ENCODE data around the gene TNP2.

The TNP2 gene

GRCh38 chr16:11272484-11272883, 3.4 kb upstream of the TNP2 start:
- no peak for TF ChIP-seq EZH2phosphoT487 (IDR thresholded peaks at IDR 0.05; ENCODE audit: borderline replicate concordance, low read length)
- TF ChIP-seq, protein P1, sequence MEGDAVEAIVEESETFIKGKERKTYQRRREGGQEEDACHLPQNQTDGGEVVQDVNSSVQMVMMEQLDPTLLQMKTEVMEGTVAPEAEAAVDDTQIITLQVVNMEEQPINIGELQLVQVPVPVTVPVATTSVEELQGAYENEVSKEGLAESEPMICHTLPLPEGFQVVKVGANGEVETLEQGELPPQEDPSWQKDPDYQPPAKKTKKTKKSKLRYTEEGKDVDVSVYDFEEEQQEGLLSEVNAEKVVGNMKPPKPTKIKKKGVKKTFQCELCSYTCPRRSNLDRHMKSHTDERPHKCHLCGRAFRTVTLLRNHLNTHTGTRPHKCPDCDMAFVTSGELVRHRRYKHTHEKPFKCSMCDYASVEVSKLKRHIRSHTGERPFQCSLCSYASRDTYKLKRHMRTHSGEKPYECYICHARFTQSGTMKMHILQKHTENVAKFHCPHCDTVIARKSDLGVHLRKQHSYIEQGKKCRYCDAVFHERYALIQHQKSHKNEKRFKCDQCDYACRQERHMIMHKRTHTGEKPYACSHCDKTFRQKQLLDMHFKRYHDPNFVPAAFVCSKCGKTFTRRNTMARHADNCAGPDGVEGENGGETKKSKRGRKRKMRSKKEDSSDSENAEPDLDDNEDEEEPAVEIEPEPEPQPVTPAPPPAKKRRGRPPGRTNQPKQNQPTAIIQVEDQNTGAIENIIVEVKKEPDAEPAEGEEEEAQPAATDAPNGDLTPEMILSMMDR (IDR thresholded peaks at IDR 0.05; ENCODE audit: low read depth, low read length, poor library complexity, severe bottlenecking) = no peak
- H3K27me3 ChIP-seq (ENCODE audit: control insufficient read depth, low read length) = no peaks in the 10 kb centered on the region
- H3K79me2 ChIP-seq (ENCODE audit: control insufficient read depth, low read length) = no peaks in the 10 kb centered on the region
- H3K4me2 ChIP-seq (ENCODE audit: low read length) = no peak overlapping the region
- no peaks in the 10 kb centered on the region for H3K4me1 ChIP-seq (ENCODE audit: control insufficient read depth, low read length)
- H3F3A ChIP-seq (ENCODE audit: control insufficient read depth, insufficient read depth) = no peaks in the 10 kb centered on the region
- H3K27ac ChIP-seq (ENCODE audit: low read depth, low read length) = no peak overlapping the region
- no peak overlapping the region for H3K4me3 ChIP-seq (ENCODE audit: low read length)
- H3K9me3 ChIP-seq (ENCODE audit: control insufficient read depth, insufficient read depth, low read length) = no peaks in the 10 kb centered on the region
- no peaks in the 10 kb centered on the region for H3K36me3 ChIP-seq (ENCODE audit: control insufficient read depth, low read length)
- no peaks in the 10 kb centered on the region for H3K9me2 ChIP-seq (replicated peaks; ENCODE audit: control insufficient read depth, low read length)
- no peaks in the 10 kb centered on the region for H4K20me1 ChIP-seq (ENCODE audit: control insufficient read depth, insufficient read depth, low read depth, low read length)

DNA sequence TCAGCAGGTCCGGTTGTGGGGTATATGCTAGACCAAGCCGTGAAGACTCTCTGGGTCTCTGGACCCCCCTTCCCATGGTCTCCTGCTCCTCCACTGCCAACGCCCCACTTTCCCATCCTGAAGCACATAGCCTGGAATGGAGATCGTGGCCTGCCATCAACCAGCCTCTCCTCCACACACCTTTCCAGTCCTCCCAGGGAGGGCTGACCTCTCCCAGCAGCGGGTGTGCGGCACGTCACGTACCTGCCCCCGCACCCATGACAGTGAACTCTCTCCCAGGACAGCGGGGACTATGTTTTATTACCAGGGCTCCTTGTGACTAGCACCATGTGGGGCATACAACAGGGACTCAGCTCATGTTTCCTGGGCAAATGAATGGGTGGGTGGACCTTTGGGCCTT, 2.5 kb upstream of the TNP2 start:
- H3K4me3 ChIP-seq (ENCODE audit: low read length) = no peak overlapping the region
- no peaks in the 10 kb centered on the region for H3K36me3 ChIP-seq (ENCODE audit: control insufficient read depth, low read length)
- no peak overlapping the region for H3K4me2 ChIP-seq (ENCODE audit: low read length)
- no peak for TF ChIP-seq EZH2phosphoT487 (IDR thresholded peaks at IDR 0.05; ENCODE audit: borderline replicate concordance, low read length)
- TF ChIP-seq, protein P1 (IDR thresholded peaks at IDR 0.05; ENCODE audit: low read depth, low read length, poor library complexity, severe bottlenecking) = no peak
- H4K20me1 ChIP-seq (ENCODE audit: control insufficient read depth, insufficient read depth, low read depth, low read length) = no peaks in the 10 kb centered on the region
- no peaks in the 10 kb centered on the region for H3K9me3 ChIP-seq (ENCODE audit: control insufficient read depth, insufficient read depth, low read length)
- H3K27me3 ChIP-seq (ENCODE audit: control insufficient read depth, low read length) = no peaks in the 10 kb centered on the region
- H3K27ac ChIP-seq (ENCODE audit: low read depth, low read length) = no peak overlapping the region
- no peaks in the 10 kb centered on the region for H3K4me1 ChIP-seq (ENCODE audit: control insufficient read depth, low read length)
- no peaks in the 10 kb centered on the region for H3F3A ChIP-seq (ENCODE audit: control insufficient read depth, insufficient read depth)
- H3K79me2 ChIP-seq (ENCODE audit: control insufficient read depth, low read length) = no peaks in the 10 kb centered on the region
- no peaks in the 10 kb centered on the region for H3K9me2 ChIP-seq (replicated peaks; ENCODE audit: control insufficient read depth, low read length)

DNA sequence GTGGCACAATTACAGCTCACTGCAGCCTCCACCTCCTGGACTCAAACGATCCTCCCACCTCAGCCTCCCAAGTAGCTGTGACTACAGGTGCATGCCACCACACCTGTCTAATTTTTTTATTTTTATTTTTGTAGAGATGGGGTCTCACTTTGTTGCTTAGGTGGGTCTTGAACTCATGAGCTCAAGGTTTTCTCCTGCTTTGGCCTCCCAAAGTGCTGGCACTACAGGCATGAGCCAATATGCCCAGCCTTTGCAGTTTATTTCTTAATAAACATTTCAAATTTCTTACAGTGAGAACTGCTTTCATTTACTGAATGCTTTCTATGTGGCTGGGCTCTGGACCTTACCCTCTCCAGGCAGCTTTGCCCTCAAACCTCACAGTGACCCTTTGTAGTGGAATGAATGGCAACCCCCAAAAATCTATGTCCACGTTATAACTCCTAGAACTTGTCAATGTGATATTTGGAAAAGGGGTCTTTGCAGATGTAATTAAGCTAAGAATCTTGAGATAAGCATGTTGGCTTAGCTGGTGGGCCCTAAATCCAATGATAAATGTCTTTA, 1.6 kb upstream of the TNP2 start:
- TF ChIP-seq, protein P1 (IDR thresholded peaks at IDR 0.05; ENCODE audit: low read depth, low read length, poor library complexity, severe bottlenecking) = no peak
- no peak for TF ChIP-seq EZH2phosphoT487 (IDR thresholded peaks at IDR 0.05; ENCODE audit: borderline replicate concordance, low read length)
- no peaks in the 10 kb centered on the region for H3K79me2 ChIP-seq (ENCODE audit: control insufficient read depth, low read length)
- H3F3A ChIP-seq (ENCODE audit: control insufficient read depth, insufficient read depth) = no peaks in the 10 kb centered on the region
- H3K4me3 ChIP-seq (ENCODE audit: low read length) = no peak overlapping the region
- H3K36me3 ChIP-seq (ENCODE audit: control insufficient read depth, low read length) = no peaks in the 10 kb centered on the region
- H3K4me1 ChIP-seq (ENCODE audit: control insufficient read depth, low read length) = no peaks in the 10 kb centered on the region
- no peaks in the 10 kb centered on the region for H3K27me3 ChIP-seq (ENCODE audit: control insufficient read depth, low read length)
- H3K9me2 ChIP-seq (replicated peaks; ENCODE audit: control insufficient read depth, low read length) = no peaks in the 10 kb centered on the region
- no peaks in the 10 kb centered on the region for H4K20me1 ChIP-seq (ENCODE audit: control insufficient read depth, insufficient read depth, low read depth, low read length)
- no peak overlapping the region for H3K27ac ChIP-seq (ENCODE audit: low read depth, low read length)
- H3K4me2 ChIP-seq (ENCODE audit: low read length) = no peak overlapping the region
- H3K9me3 ChIP-seq (ENCODE audit: control insufficient read depth, insufficient read depth, low read length) = no peaks in the 10 kb centered on the region
